ENCODE results near the gene SSR1.

DNA sequence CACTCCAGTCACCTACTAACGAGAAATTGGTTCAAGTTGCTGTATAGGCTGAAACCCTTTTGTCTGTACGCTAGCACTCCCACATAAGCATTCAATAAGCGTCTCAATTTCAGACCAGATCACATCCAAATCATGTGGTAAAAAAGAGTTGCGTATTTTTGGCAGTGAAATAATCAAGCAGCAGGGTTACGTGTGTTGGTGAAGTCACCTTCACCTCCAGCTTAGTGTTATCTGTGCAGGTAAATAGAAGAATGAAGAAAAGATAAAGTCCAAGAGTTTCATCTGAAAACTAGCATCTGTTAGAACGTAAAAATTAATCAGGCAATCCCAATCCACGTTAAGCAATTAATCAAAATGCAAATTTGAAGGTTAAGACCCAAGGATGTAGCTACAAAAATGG, 11.3 kb downstream of the SSR1 start:
- TF ChIP-seq EP300 (IDR thresholded peaks at IDR 0.05; ENCODE audit: low read depth) = no peak
- no peak for TF ChIP-seq CTCF (IDR thresholded peaks at IDR 0.05)

All from transverse colon (tissue), 3 donors.